Measurements from ENCODE around the gene RXFP4. TPM values are rescaled to one million over a fixed set of nuclear protein-coding genes. Genes with fewer than 3 reads are reported as not detected.

RXFP4 gene
- total RNA-seq, 2 donors from 2014 or later = not detected

DNA sequence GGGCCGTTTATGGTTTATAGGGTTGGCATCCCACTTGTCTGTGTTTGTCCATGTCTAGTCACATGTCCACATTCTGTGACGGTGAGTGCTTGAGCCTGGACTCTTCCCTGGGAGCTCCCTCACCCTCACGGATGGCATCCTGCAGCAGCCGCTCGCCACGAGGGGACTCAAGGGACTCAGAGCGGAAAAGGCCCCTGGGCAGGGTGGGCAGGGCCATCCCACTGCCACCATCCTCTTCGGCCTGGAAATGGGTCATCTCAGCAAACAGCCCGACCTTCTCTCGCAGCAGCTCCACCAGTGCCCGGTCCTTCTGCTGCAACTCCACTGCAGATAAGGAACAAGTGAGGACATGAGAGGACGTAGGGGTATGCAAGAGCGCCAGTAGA is 11.1 kb downstream of the RXFP4 start:
- Mint-ChIP-seq H3K9me3 (no peaks in the 10 kb centered on the region), H3K4me3 (no peak overlapping the region), H3K36me3 (peaks cover 12% of the 10 kb centered on the region), H3K4me1 (ENCODE audit: low read depth in 2 of 2) (peaks cover 0 to 5% of the 10 kb centered on the region in 2 donors), H3K27ac (no peak overlapping the region), H3K27me3 (no peaks in the 10 kb centered on the region)
- DNase-seq (ENCODE audit: low spot score) (no peak), ATAC-seq (no peak)

DNA sequence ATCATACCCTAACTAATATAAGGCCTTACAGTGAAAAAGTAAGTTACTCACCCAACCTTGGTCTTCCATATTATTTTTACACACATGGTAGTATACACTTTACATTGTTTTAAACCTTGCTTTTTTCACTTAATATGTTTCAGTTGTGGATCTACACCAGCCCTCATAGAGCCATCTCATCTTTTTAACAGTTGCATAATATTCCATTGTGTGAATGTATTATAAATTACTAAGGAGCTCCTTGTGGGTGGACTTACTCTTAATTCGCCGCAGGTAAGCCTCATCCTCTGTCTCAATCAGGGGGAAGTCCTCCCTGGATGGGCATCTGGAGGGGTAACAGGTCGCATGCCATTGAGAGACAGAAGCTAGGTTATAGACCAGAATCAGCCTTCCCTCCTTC is 13.2 kb downstream of the RXFP4 start:
- Mint-ChIP-seq H3K36me3 (peaks cover 12% of the 10 kb centered on the region), H3K27ac (no peak overlapping the region), H3K4me3 (no peak overlapping the region), H3K4me1 (ENCODE audit: low read depth in 2 of 2) (peaks cover 0 to 5% of the 10 kb centered on the region in 2 donors), H3K27me3 (no peaks in the 10 kb centered on the region), H3K9me3 (no peaks in the 10 kb centered on the region)
- DNase-seq (ENCODE audit: low spot score) = no peak
- no peak for ATAC-seq

DNA sequence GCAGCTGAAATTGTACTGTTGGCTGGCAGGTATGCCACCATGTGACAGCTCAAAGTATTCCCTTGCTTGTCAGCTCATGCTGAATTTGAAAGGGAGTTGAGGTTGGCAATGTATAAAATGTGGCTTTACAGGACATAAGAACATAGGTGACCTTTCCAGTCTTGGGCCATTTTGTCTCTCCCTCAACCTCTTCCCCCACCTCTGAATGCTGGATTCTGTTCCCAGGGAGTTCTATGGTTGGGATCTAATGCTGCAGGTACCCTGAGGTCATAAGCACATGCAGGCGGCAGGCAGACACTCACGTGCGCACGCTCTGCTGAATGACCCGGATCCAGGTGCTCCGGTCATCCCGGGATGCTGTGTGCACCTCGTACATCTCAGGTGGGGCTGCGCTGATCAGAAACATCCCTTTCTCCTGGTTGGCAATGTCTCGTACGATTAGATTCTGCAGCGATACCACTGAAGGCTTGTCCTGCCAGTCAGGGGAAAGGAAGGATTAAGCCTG is 16.0 kb downstream of the RXFP4 start:
- H3K27me3 Mint-ChIP-seq = no peaks in the 10 kb centered on the region
- peaks cover 6 to 11% of the 10 kb centered on the region in 2 donors for H3K4me1 Mint-ChIP-seq (ENCODE audit: low read depth in 2 of 2)
- DNase-seq (ENCODE audit: low spot score) (no peak), ATAC-seq (no peak)
- no peak overlapping the region for H3K27ac Mint-ChIP-seq
- H3K36me3 Mint-ChIP-seq = peaks cover 12% of the 10 kb centered on the region
- H3K4me3 Mint-ChIP-seq = no peak overlapping the region
- H3K9me3 Mint-ChIP-seq = no peaks in the 10 kb centered on the region

DNA sequence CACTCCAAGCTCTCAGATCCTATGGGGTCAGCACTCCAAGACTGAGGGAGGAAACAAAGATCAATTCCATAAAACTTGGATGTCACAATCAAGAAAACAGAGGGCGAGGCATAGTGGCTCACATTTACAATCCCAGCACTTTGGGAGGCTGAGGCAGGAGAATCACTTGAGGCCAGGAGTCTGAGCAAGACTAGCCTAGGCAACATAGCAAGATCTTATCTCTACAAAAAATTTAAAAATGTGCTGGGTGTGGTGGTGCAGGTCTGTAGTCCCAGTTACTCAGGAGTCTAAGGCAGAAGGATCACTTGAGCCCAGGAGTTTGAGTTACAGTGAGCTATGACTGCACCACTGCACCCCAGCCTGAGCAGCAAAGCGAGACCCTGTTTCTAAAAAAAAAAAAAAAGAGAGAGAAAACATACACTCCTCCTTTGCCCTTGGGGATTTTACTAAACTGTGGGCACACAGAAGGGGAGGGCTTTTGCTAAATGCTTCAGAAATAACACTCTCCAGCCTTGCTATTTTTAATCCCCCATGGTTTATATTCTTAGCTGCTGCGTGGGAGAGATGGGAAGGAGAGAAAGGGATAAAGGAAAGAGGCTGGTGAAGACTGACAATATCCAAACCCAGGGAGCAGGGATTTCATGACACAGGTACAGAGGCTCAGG is 18.8 kb downstream of the RXFP4 start:
- peak overlapping the region; percentile 31 to 91 for H3K27ac Mint-ChIP-seq
- no peaks in the 10 kb centered on the region for H3K9me3 Mint-ChIP-seq
- DNase-seq (ENCODE audit: low spot score) (no peak), ATAC-seq (no peak)
- H3K4me3 Mint-ChIP-seq = no peak overlapping the region
- peaks cover 6% of the 10 kb centered on the region for H3K36me3 Mint-ChIP-seq
- H3K27me3 Mint-ChIP-seq = no peaks in the 10 kb centered on the region
- peaks cover 10 to 14% of the 10 kb centered on the region in 2 donors for H3K4me1 Mint-ChIP-seq (ENCODE audit: low read depth in 2 of 2)

DNA sequence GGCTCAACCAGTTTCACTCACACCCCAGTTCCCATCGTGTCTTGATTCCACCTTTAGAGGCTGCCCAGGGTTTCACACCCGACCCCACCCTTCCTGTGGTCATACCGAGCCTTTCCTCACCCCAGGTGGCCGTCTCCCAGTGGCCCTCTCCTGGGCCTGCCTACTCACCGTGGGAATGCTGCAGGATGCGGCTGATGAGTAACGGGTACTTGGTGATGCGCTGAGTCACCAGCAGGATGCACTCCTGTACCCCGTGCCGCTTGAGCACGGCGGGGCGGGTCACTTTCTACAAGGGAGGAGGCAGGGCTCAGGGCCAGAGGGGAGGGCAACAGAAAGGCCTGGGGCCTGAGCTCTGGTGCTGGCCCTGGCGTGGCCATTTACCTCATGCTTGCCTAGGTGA is 20.5 kb downstream of the RXFP4 start:
- Mint-ChIP-seq H3K27ac (peak overlapping the region; percentile 79 to 91), H3K9me3 (no peaks in the 10 kb centered on the region), H3K4me3 (no peak overlapping the region), H3K4me1 (ENCODE audit: low read depth in 2 of 2) (peaks cover 12 to 25% of the 10 kb centered on the region in 2 donors), H3K27me3 (no peaks in the 10 kb centered on the region), H3K36me3 (peaks cover 6% of the 10 kb centered on the region)
- ATAC-seq (peak; percentile 79 to 86), DNase-seq (ENCODE audit: low spot score) (no peak)

DNA sequence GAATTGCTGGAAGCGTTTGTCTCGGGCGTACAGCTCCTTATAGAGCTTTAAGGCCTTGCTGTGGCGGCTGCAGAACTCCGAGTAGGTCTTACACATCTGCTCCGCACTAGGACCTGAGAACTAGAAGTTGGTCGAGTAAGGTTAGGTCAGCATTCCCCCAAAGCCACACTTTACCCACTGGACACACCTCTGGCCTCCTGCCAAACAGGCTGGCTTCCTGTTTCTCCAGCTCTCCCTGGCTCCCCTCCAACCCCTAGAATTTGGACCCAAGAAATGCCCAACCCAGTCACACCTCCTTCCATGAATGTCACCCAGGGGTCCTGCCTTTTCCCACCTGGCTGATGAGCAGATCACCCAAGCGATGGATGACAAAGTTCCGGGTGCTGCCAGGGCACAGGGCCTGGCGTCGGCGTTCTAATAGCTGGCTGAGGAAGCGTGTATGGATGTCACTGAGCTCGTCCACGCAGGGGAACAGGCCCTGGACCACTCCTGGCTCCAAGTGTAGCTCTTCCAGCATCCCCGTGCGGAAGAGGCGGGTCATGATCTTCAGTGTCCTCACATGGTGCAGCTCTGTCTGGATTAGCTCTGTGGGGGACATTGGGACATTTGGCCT is 21.3 kb downstream of the RXFP4 start:
- ATAC-seq (no peak), DNase-seq (ENCODE audit: low spot score) (no peak)
- Mint-ChIP-seq H3K36me3 (no peaks in the 10 kb centered on the region), H3K4me3 (no peak overlapping the region), H3K27ac (peak overlapping the region; percentile 79 to 91), H3K9me3 (no peaks in the 10 kb centered on the region), H3K4me1 (ENCODE audit: low read depth in 2 of 2) (peaks cover 20 to 31% of the 10 kb centered on the region in 2 donors), H3K27me3 (no peaks in the 10 kb centered on the region)

DNA sequence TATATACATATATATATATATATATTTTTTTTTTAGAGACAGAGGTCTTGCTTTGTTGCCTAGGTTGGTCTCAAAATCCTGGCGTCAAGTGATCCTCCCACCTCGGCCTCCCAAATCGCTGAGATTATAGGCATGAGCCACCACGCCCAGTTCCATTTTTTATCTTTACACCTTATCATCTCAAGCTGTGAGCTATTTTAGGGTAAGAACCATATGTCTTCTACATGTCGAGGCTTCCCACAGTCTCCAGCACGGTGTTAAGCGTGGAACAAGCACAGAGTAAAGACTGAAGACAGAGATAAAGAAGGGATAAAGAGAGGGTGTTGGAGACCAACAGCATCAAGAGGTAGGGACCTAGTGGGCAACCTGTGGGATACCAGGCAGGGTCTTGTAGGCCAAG is 22.8 kb downstream of the RXFP4 start:
- DNase-seq (ENCODE audit: low spot score) = no peak
- Mint-ChIP-seq H3K27me3 (no peaks in the 10 kb centered on the region), H3K36me3 (no peaks in the 10 kb centered on the region), H3K9me3 (no peaks in the 10 kb centered on the region), H3K4me3 (no peak overlapping the region), H3K27ac (peak overlapping the region; percentile 34 to 67), H3K4me1 (ENCODE audit: low read depth in 2 of 2) (peaks cover 34 to 46% of the 10 kb centered on the region in 2 donors)
- ATAC-seq = no peak

DNA sequence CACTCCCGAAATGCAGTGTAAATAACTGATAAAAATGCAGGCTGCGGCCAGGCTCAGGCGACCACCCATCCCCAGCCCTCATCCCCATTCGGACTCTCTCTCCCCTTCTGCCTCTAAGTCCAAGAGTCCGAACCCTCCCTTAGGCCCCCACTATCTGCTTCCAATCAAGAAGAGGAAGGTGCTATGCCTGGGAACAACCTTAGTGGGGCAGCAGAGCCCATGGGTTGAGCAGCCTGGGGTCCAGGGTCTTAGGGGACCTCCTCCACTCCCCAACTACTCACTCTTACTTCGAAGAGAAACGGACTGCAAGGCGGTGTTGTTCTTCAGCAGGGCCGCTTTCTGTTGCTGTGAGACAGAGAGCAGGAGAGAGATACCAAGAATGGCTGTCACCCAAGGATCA is 24.7 kb downstream of the RXFP4 start:
- peaks cover 54 to 60% of the 10 kb centered on the region in 2 donors for H3K4me1 Mint-ChIP-seq (ENCODE audit: low read depth in 2 of 2)
- no peaks in the 10 kb centered on the region for H3K27me3 Mint-ChIP-seq
- no peak for ATAC-seq
- H3K36me3 Mint-ChIP-seq = peaks cover 5% of the 10 kb centered on the region
- no peak for DNase-seq (ENCODE audit: low spot score)
- H3K9me3 Mint-ChIP-seq = no peaks in the 10 kb centered on the region
- peak overlapping the region; percentile 95 to 96 for H3K27ac Mint-ChIP-seq
- H3K4me3 Mint-ChIP-seq = peak overlapping the region; percentile 27

DNA sequence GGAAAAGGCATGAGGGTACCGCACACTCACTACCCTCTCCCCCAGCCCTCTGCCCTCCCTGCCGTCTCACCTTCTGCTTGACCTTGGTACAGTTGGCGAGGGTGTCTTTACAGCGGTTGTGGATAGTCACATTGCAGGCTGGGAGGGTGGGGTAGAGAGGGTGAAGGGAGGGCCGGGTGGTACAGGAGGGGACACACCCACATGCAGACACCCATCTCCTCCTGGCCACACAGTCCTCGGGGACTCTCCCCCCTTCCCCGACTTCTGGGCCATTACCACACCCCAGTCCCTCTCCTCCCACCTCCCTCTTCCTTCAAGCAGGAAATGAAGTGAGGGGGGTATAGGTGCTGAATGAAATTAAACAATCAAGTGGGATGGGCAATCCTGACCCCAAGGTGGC is 25.3 kb downstream of the RXFP4 start:
- no peaks in the 10 kb centered on the region for H3K9me3 Mint-ChIP-seq
- H3K4me1 Mint-ChIP-seq (ENCODE audit: low read depth in 2 of 2) = peaks cover 59 to 62% of the 10 kb centered on the region in 2 donors
- peak overlapping the region; percentile 95 to 96 for H3K27ac Mint-ChIP-seq
- peak overlapping the region; percentile 73 for H3K4me3 Mint-ChIP-seq
- no peaks in the 10 kb centered on the region for H3K27me3 Mint-ChIP-seq
- no peak for ATAC-seq
- peaks cover 5% of the 10 kb centered on the region for H3K36me3 Mint-ChIP-seq
- DNase-seq (ENCODE audit: low spot score) = no peak

DNA sequence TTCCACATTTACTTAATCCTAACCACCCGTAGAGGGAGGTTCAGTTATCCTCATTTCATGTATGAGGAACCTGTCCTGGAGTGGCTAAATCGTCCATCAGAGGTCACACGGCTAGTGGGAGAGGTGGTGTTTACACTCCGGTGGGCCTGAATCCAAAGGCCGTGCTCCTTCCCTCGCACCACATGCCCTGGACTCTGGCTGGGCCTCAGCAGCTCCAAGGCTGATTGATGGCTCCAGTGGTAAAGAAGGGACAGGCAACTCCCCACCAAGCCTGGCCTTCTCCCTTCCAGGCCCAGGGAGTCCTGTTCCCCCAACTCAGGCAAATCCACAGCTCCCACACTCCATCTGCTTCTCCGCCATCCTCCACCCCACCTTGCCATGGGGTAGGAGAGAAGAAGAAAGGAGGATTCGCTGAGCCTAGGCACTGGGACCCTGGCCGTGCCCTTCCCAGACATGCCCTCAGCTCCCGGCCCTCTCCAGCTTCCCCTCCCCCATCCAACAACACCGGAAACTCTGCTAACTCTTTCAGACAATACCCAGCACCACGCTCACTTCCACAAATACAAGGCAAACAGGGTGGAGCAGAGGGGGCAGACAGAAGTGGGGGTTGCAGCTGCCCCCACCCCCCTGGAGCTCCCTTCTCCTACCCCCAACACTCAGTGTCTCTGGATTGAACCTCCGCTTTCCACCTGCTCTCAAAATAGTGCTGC is 26.1 kb downstream of the RXFP4 start:
- Mint-ChIP-seq H3K27me3 (no peaks in the 10 kb centered on the region), H3K4me1 (ENCODE audit: low read depth in 2 of 2) (peaks cover 61 to 64% of the 10 kb centered on the region in 2 donors), H3K36me3 (peaks cover 5% of the 10 kb centered on the region), H3K9me3 (no peaks in the 10 kb centered on the region), H3K4me3 (peak overlapping the region; percentile 73), H3K27ac (peak overlapping the region; percentile 95 to 96)
- DNase-seq (ENCODE audit: low spot score) (no peak), ATAC-seq (no peak)

DNA sequence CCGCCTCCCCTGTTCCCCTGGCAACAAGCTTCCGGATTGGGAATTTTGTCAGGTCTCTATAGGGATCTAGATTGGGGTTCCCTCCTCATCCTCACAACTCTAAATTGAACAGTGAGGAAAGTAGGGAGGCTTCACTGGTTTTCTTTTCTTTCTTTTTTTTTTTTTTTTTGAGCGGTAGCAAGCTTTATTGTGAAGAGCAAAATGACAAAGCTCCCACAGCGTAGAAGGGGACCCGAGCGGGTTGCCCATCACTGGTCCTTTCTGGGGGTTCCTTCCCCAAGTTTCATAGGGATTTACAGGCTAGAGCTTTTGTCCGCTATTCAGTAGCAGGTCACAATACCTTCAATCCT is 26.6 kb downstream of the RXFP4 start:
- Mint-ChIP-seq H3K9me3 (no peaks in the 10 kb centered on the region), H3K36me3 (peaks cover 8% of the 10 kb centered on the region), H3K27ac (peak overlapping the region; percentile 95 to 96), H3K4me3 (peak overlapping the region; percentile 73), H3K27me3 (no peaks in the 10 kb centered on the region), H3K4me1 (ENCODE audit: low read depth in 2 of 2) (peaks cover 62 to 69% of the 10 kb centered on the region in 2 donors)
- ATAC-seq = no peak
- no peak for DNase-seq (ENCODE audit: low spot score)

DNA sequence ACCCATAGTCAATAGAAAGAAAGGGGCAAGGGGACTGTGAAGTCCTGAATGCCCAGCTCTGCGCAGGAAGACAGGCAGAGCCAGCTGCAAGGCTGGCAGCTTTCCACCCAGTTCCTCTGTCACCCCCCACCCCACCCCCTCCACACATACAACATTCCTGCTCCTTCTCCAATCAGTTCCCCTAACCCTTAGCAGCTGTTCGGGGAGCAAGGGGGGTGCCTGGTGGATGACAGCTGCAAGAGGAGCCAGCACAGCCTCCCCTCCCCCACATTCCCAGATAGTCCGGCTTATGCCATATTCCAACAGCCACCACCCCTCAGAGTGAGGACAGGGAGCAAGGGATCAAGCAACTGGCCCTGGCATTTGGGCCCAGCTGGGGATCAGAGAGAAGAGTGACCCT is 27.2 kb downstream of the RXFP4 start:
- peak overlapping the region; percentile 73 for H3K4me3 Mint-ChIP-seq
- peaks cover 67 to 73% of the 10 kb centered on the region in 2 donors for H3K4me1 Mint-ChIP-seq (ENCODE audit: low read depth in 2 of 2)
- ATAC-seq (no peak), DNase-seq (ENCODE audit: low spot score) (no peak)
- H3K36me3 Mint-ChIP-seq = peaks cover 11% of the 10 kb centered on the region
- no peaks in the 10 kb centered on the region for H3K27me3 Mint-ChIP-seq
- no peaks in the 10 kb centered on the region for H3K9me3 Mint-ChIP-seq
- peak overlapping the region; percentile 95 to 96 for H3K27ac Mint-ChIP-seq

DNA sequence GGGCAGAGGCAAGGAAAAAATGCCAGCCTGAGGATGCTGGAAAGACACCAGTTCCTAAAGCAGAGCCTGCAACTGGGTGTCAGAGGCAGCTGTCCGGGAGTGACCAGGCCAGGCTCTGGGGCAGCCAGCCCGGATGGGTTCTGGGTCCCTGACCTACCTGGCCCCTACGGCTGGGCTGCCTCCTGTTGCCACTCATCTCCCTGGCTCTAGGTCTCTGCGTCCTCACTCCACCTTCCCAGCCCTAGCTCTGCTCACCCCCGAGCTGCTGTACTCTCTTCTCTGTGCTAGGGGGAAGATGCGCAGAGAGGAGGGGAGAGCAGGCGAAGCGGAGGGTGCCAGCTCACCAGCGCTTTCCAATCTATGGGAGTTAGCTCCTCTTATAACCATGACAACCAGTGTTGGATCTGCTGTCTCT is 27.9 kb downstream of the RXFP4 start:
- Mint-ChIP-seq H3K27me3 (no peaks in the 10 kb centered on the region), H3K36me3 (peaks cover 11% of the 10 kb centered on the region), H3K9me3 (no peaks in the 10 kb centered on the region), H3K4me3 (peak overlapping the region; percentile 68), H3K4me1 (ENCODE audit: low read depth in 2 of 2) (peaks cover 72 to 75% of the 10 kb centered on the region in 2 donors), H3K27ac (peak overlapping the region; percentile 95 to 96)
- no peak for ATAC-seq
- no peak for DNase-seq (ENCODE audit: low spot score)
